Stimulated activated CD8-positive, alpha-beta memory T cell treated with anti-CD3 and anti-CD28 coated beads, Interleukin-15, amount 100 ng/mL, for 1 hour (primary cell): ENCODE results near the gene BDKRB2.

Source experiments
- DNase-seq: peaks from one replicate; pipeline ENCODE4 v3.0.0-alpha.2; 2020; ENCODE audit warnings: low read depth

The BDKRB2 gene

GRCh38 chr14:96198430-96199130 lies 6.1 kb upstream of the BDKRB2 start:
- no peak for DNase-seq

DNA sequence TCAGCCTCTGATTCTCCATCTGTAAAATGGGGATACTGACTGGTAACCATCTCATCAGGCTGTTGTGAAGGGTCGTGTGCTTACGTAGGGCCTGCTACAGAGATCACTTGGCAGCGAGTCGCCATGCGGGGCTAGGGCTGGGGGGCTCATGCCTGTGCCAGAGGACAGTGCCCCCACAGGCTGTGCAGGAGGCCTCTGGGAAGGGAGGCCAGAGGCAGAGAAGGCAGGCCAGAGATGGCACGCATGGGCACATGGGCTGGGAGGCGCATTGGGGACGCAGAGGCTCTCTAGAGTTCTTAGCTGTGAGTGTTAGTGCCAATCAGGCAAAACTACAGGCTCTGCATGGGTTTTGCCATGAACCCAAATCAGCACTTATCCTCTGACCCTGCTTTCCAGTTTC lies 3.5 kb upstream of the BDKRB2 start:
- DNase-seq, result no peak

- DNase-seq, result no peak
Measured at GRCh38 chr14:96201965-96202364, 2.7 kb upstream of the BDKRB2 start.

DNA sequence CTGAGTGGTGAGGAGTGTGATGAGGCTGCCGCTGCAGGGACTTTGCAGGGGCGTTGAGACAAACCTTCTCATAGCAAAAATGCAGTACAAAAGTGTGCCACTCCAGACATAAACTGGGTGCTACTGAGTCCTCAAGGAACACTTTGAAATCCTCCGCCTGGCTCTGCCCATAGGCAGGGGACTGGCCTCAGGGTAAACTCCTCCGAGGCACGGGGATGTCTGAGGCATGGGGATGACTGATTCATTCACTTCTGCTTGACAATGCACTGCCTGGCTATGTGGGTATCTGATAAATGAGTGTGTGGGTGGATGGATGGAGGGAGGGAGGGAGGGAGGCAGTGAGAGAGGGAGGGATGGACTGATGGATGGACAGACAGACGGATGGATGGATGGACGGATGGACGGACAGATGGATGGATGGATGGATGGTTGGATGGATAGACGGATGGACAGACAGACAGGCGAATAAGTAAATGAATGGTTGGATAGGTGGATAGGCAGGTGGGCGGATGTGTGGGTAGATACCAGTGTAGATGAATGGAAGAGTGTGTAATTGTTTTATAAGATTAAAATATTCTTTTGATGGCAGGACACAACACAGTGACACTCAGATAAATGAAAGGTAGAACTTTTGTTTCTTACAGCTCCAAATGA lies 2.1 kb upstream of the BDKRB2 start:
- DNase-seq, result no peak

DNA sequence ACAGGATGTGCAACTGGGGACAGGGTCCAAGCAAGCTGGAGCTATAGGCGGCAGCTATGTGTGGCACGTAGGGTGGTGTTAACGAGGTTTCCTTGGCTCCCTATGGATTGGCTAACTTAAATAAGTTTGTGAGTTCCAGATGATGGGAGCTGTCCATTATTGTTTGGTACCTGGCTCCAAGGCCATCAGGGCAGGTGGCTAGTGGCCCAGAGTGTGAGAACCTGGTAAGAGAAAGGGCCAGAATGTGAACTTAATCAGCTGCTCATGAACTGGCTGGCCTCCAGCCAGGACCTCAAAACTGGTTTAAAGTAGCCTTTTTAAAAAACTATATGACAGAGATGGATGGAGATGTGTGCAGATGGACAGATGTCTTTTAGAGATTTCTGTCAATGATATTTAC lies 1.5 kb upstream of the BDKRB2 start:
- DNase-seq, result no peak

GRCh38 chr14:96203635-96204034 lies 1.0 kb upstream of the BDKRB2 start:
- no peak for DNase-seq

GRCh38 chr14:96205059-96205977 lies 679 bp downstream of the BDKRB2 start:
- no peak for DNase-seq

GRCh38 chr14:96205978-96206360 lies 1.3 kb downstream of the BDKRB2 start:
- DNase-seq, result no peak

GRCh38 chr14:96206461-96206860 lies 1.8 kb downstream of the BDKRB2 start:
- no peak for DNase-seq

DNA sequence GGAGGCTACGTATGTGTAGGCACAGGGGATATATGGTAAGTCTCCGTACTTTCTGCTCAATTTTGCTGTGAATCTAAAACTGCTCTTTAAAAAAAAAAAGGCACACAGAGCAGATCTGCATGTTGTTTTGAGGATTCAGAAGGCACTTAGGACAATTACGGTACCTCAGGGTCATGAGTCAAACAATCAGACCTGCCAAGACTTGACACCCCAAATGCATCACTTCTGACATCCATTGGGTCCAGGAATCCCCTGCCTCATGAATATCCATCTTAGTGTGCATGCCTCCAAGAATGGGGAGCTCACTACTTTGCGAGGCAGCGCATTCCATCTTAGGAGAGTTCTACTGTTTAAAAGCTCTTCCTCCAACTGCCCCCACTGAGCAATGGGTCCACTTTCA lies 3.0 kb downstream of the BDKRB2 start:
- DNase-seq, result no peak

GRCh38 chr14:96208739-96209138 lies 4.1 kb downstream of the BDKRB2 start:
- no peak for DNase-seq

- DNase-seq, result no peak
Measured at GRCh38 chr14:96212140-96212539, 7.5 kb downstream of the BDKRB2 start.

- no peak for DNase-seq
Measured at GRCh38 chr14:96212896-96213295, 8.3 kb downstream of the BDKRB2 start.

DNA sequence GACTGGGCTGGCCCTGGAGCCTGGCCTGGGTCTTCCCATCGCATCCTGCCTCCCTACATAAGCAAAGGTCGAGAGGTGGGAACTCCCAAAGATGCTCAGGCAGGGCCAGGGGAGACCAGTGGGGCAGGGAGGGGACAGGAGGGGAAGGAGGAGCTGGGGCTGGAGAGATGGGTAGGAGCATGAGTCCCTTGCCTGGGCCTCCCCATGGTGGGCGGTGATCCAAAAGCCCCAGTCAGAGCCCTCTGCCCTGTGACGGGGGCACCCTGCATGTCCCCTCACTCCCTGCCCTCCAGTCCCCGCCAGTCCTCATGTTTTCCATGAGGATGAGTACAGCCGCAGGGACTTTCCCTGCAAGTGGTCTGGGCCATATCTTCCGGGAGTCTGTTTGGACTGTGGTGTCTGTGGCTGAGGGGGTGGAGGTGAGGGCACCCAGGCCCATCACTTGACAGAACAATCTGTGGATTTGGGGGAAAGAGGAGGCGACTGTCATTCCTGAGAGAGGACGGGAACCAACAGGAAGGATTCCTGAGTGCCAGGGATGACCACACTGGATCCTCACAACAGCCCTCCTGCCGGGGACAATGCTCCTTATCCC lies 9.3 kb downstream of the BDKRB2 start:
- DNase-seq, result no peak

- DNase-seq, result no peak
Measured at GRCh38 chr14:96214793-96215192, 10.2 kb downstream of the BDKRB2 start.

DNA sequence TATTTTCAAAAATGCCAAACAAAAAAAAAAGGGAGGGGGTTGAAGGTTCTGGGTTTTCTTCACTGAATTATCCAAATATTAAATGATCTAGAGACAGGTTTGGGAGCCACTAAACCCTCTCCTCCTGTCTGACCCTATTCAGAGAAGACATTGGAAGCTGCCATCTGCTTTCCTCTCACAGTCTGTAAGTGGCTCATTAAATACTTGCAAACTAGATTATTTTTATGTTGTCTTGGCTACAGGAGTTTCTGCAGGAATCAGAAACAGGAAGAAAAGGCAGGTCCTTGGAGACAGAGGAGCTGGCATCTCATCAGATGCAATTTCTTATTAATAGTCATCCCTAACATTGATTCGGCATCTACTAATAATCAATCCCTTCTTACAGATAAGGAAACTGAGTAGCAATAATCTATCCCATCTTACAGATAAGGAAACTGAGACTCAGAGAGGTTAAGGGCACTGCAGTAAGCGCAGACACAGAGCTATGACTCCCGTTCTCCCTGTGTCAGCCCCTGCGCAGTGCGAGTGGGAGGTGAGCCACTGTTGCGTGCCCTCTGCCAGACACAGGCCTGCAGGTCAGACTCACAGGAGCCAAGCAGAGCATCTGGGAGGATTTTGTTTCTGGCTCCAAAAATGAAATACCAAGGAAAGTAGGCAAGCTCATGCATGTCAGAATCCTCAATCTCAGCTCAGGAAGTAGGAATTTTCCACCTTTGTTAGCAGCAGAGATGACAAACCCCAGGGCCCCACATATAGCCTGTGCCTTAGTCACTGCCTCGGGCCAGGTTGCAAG lies 11.0 kb downstream of the BDKRB2 start:
- DNase-seq, result no peak

- no peak for DNase-seq
Measured at GRCh38 chr14:96216627-96217026, 12.0 kb downstream of the BDKRB2 start.

DNA sequence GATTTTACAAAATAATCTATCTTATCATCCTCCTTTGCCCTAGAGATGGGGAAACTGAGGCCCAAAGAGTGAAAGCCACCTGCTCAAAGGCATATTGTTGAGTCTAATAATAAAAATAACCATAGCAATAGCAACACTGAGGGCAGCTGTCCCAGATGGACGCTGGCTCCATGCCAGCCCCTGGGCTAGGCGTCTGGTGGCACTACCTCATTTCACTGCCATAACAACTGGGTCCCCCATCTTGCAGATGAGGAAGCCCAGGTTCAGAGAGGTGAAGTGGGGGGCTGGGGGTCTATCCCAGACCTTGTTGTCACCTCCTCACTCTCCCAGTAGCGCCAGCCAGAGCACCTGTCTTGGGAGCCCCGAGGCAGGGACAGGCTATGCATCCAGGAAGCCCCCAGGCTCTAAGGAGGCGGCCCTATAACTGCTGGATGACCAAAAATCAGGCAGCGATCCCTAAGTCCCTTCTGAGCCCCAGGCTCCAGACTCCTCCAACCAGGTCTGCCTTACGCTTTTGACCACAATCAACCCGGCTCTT lies 12.8 kb downstream of the BDKRB2 start:
- DNase-seq, result no peak

DNA sequence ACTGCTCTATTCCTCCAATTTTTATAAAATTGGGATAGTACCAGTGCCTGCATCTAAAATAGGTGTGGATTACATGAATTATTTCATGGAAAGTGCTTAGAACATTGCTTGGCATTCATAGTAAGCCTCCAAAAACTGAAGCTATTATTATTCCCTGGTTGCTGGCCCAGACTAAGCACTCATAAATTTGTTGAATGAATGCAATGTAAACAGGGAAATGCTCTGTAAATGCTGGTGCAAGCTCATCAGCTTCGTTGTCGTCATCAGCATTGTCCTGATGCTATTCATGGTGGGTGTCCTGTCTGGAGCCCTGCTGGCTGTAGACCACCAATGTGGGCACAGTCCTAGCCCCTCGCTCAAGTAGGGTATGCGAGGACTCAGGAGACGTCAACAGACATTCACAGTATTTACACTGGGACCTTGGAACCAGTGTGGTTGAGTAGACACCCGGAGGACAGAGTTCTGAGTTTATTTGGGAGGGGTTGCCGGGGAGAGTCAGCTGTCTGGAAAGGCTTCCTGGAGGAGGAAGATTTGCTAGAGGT lies 16.5 kb downstream of the BDKRB2 start:
- no peak for DNase-seq

GRCh38 chr14:96221841-96222240 lies 17.2 kb downstream of the BDKRB2 start:
- no peak for DNase-seq

- DNase-seq, result no peak
Measured at GRCh38 chr14:96224480-96225096, 19.9 kb downstream of the BDKRB2 start.
